AG04449 (cell line): Measurements from ENCODE around the gene GOSR1.

Source experiments
- CTCF ChIA-PET: fragments of 350-600 bp; formaldehyde crosslinking; extraction: SDS; loops from one replicate; lab custom pipeline; 2021; ENCODE audit warnings: antibody characterized with exemption; lab: Yijun Ruan, JAX
- POLR2A ChIA-PET: fragments of 400-600, 350-600 bp; formaldehyde crosslinking; extraction: SDS; loops from one replicate; lab custom pipeline; 2020; ENCODE audit warnings: antibody characterized with exemption, inconsistent platforms; lab: Yijun Ruan, JAX
- DNase-seq: peaks from one replicate; pipeline ENCODE4 v3.0.0-alpha.2; 2010; ENCODE audit warnings: low read depth, low spot score
- H3K4me3 ChIP-seq: 2 replicates; pipeline ENCODE4 v1.5.1; 2011; ENCODE audit warnings: low read depth, mild to moderate bottlenecking, control low read depth, low read length
- CTCF ChIP-seq: IDR thresholded peaks from one replicate; pipeline ENCODE4 v1.5.1; 2011; ENCODE audit warnings: mild to moderate bottlenecking, moderate library complexity, low read length, control low read depth, inconsistent platforms; ENCODE audit not compliant: insufficient read depth; ENCODE audit errors: missing control alignments

The GOSR1 gene

GRCh38 chr17:30514895-30515596 lies 37.8 kb downstream of the GOSR1 start:
- no peak overlapping the region for H3K4me3 ChIP-seq
- no peak for TF ChIP-seq CTCF
- no peak for DNase-seq
- ChIA-PET POLR2A (no interaction called here), CTCF (interaction anchor here (0.9 to 1.5 kb wide), 5 partner anchors 9 to 200 kb away, joined by 3 to 5 read pairs (median 4); partner anchors contain the start of gene GOSR1)

- CTCF ChIA-PET = interaction anchor here (1.1 kb wide), 1 partner anchor 8 kb away, joined by 3 read pairs; no protein-coding TSS in a partner anchor
- no peak for TF ChIP-seq CTCF
- DNase-seq = no peak
- no peak overlapping the region for H3K4me3 ChIP-seq
- POLR2A ChIA-PET = no interaction called here
Measured at GRCh38 chr17:30517786-30518185, 40.6 kb downstream of the GOSR1 start.

GRCh38 chr17:30519166-30519565 lies 42.0 kb downstream of the GOSR1 start:
- DNase-seq = no peak
- CTCF ChIA-PET = interaction anchor here (1.1 to 2.1 kb wide), 3 partner anchors 9 to 190 kb away, joined by 3 to 8 read pairs (median 3); partner anchors contain the start of gene GOSR1
- POLR2A ChIA-PET = no interaction called here
- TF ChIP-seq CTCF = no peak
- H3K4me3 ChIP-seq = no peak overlapping the region

GRCh38 chr17:30519707-30520106 lies 42.5 kb downstream of the GOSR1 start:
- no peak for TF ChIP-seq CTCF
- CTCF ChIA-PET = interaction anchor here (1.3 to 2.1 kb wide), 2 partner anchors 43 to 189 kb away, joined by 3 to 8 read pairs; partner anchors contain the start of gene GOSR1
- POLR2A ChIA-PET = no interaction called here
- H3K4me3 ChIP-seq = no peak overlapping the region; the same call in 1 of the 2 replicates
- DNase-seq = peak; percentile 59

GRCh38 chr17:30520436-30520835 lies 43.2 kb downstream of the GOSR1 start:
- no peak overlapping the region for H3K4me3 ChIP-seq
- no peak for TF ChIP-seq CTCF
- ChIA-PET POLR2A (interaction anchor here (1.1 kb wide), 1 partner anchor 10 kb away, joined by 3 read pairs; no protein-coding TSS in a partner anchor), CTCF (interaction anchor here (1.3 to 2.1 kb wide), 3 partner anchors 44 to 189 kb away, joined by 3 to 8 read pairs (median 5); partner anchors contain the start of gene GOSR1)
- no peak for DNase-seq

- H3K4me3 ChIP-seq = no peak overlapping the region
- CTCF ChIA-PET = interaction anchor here (1.3 to 2.1 kb wide), 2 partner anchors 44 to 80 kb away, joined by 5 to 8 read pairs; partner anchors contain the start of gene GOSR1
- DNase-seq = no peak
- TF ChIP-seq CTCF = no peak
- POLR2A ChIA-PET = interaction anchor here (1.1 kb wide), 1 partner anchor 9 kb away, joined by 3 read pairs; no protein-coding TSS in a partner anchor
Measured at GRCh38 chr17:30520882-30521281, 43.7 kb downstream of the GOSR1 start.
